Colonic mucosa (tissue), 4 donors: ENCODE data around the gene VSTM1. TPM values are rescaled to one million over a fixed set of nuclear protein-coding genes. Genes with fewer than 3 reads are reported as not detected.
"Not testable (repeated sequence)": the region's sequence is repeated elsewhere in the genome, so short reads cannot be mapped to it uniquely, and the experiment has no call there.

ENCODE experiments used
- DNase-seq: peaks from one replicate; pipeline ENCODE4 v3.0.0-alpha.2; 2020
- H3K27ac ChIP-seq: fragments of 200-600 bp; one replicate; pipeline ENCODE4 v1.8.0; 2021
- H3K27me3 ChIP-seq: fragments of 200-600 bp; one replicate; pipeline ENCODE4 v1.8.0; 2021
- H3K36me3 ChIP-seq: fragments of 200-600 bp; one replicate; pipeline ENCODE4 v1.8.0; 2021
- H3K4me1 ChIP-seq: fragments of 200-600 bp; one replicate; pipeline ENCODE4 v1.8.0; 2021; ENCODE audit warnings: mild to moderate bottlenecking
- H3K4me3 ChIP-seq: fragments of 200-600 bp; one replicate; pipeline ENCODE4 v1.8.0; 2021
- H3K9ac ChIP-seq, 2 donors: one replicate each; pipeline ENCODE4 v1.7.0; 2013; ENCODE audit warnings: control low read depth in 2 of 2, low read depth in 2 of 2, low read length in 2 of 2
- H3K9me3 ChIP-seq: fragments of 200-600 bp; one replicate; pipeline ENCODE4 v1.8.0; 2021
- intact Hi-C: fragments of 100-400 bp; cut with DNase I; formaldehyde crosslinking; loops from one replicate; pipeline ENCODE4 v1.14.1; 2022
- total RNA-seq, 2 donors: library from RNA; stranded (reverse); fragmentation: NEBNext Ultra II Directional in 1 of 2; extraction: Animal tissue kit (Norgen Biotek cat#: 25700) in 1 of 2; gene quantifications; one replicate each; pipeline ENCODE4 v1.2.1, GENCODE V29; 2021
- TF ChIP-seq, protein P1 (sequence below): fragments of 200-600 bp; IDR thresholded peaks from one replicate; pipeline ENCODE4 v1.8.0; 2022; ENCODE audit warnings: antibody characterized with exemption, mild to moderate bottlenecking
- donor health status: healthy.
- donor health status: DM: no; HTN: no; CAD: no.
- donor health status: DM: no; HTN: no; CAD: no.

Gene VSTM1
- total RNA-seq, 2 donors from 2014 or later: not detected

DNA sequence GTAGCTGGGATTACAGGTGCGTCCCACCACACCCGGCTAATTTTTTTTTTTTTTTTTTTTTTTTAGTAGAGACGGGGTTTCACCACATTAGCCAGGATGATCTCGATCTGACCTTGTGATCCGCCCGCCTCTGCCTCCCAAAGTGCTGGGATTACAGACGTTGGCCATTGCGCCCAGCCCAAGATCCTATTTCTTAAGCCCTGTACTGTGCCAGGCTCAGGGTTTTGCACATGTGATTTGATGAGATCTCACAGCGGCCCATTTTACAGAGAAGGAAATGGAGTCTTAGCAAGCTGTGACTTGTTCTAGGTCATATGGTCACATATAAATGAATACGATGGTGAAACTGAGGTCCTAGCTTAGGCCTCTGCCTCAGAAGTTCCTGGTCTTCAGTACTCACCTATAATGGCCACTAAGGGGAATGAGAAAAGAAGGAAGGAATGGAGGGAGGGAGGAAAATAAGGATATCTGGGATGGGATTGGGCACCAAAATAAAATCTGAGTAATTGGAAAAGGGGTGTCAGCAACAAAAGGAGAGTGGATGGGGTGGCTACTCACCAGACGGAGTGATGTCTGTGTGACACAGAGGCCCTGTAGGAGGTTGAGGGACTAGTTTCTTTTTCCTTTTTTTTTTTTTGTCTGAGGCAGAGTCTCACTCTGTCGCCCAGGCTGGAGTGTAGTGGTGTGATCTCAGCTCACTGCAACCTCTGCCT lies 35.6 kb upstream of the VSTM1 start:
- H3K9me3 ChIP-seq: no peaks in the 10 kb centered on the region
- no peaks in the 10 kb centered on the region for H3K36me3 ChIP-seq
- no peak for DNase-seq
- H3K4me3 ChIP-seq: no peak overlapping the region
- TF ChIP-seq, protein P1, sequence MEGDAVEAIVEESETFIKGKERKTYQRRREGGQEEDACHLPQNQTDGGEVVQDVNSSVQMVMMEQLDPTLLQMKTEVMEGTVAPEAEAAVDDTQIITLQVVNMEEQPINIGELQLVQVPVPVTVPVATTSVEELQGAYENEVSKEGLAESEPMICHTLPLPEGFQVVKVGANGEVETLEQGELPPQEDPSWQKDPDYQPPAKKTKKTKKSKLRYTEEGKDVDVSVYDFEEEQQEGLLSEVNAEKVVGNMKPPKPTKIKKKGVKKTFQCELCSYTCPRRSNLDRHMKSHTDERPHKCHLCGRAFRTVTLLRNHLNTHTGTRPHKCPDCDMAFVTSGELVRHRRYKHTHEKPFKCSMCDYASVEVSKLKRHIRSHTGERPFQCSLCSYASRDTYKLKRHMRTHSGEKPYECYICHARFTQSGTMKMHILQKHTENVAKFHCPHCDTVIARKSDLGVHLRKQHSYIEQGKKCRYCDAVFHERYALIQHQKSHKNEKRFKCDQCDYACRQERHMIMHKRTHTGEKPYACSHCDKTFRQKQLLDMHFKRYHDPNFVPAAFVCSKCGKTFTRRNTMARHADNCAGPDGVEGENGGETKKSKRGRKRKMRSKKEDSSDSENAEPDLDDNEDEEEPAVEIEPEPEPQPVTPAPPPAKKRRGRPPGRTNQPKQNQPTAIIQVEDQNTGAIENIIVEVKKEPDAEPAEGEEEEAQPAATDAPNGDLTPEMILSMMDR: no peak
- intact Hi-C loops: no loop called here
- no peak overlapping the region for H3K9ac ChIP-seq
- H3K27ac ChIP-seq: no peak overlapping the region
- no peaks in the 10 kb centered on the region for H3K4me1 ChIP-seq
- H3K27me3 ChIP-seq: no peaks in the 10 kb centered on the region

DNA sequence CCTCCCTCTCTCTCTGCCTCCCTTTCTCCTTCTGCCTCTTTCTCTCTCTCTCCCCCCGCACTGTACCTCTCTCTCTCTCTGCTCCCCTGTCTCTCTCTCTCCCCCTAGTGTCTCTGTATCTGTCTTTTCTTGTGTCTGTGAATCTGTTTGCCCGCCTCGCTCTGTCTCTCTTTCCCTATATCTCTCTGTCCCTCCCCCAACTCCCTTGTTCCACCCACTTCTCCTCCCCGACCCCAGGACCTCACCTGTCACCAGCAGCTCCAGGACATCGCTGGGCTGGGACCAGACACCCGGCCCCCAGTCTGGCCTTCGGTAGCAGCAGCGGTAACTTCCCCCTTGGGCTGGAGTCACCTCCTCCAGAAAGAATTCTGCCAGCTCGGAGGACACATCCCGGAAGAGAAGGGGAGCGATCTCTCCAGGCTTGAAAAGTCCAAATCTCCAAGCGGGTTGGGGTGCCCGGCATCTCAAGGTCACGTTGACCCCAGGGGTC lies 33.0 kb upstream of the VSTM1 start:
- intact Hi-C loops: no loop called here
- Histone ChIP-seq H3K4me3 (peak overlapping the region; percentile 10), H3K36me3 (no peaks in the 10 kb centered on the region), H3K9me3 (no peaks in the 10 kb centered on the region), H3K27ac (peak overlapping the region; percentile 8), H3K27me3 (no peaks in the 10 kb centered on the region), H3K9ac (peak overlapping the region; percentile 35 to 57), H3K4me1 (no peaks in the 10 kb centered on the region)
- no peak for DNase-seq
- TF ChIP-seq, protein P1: no peak

DNA sequence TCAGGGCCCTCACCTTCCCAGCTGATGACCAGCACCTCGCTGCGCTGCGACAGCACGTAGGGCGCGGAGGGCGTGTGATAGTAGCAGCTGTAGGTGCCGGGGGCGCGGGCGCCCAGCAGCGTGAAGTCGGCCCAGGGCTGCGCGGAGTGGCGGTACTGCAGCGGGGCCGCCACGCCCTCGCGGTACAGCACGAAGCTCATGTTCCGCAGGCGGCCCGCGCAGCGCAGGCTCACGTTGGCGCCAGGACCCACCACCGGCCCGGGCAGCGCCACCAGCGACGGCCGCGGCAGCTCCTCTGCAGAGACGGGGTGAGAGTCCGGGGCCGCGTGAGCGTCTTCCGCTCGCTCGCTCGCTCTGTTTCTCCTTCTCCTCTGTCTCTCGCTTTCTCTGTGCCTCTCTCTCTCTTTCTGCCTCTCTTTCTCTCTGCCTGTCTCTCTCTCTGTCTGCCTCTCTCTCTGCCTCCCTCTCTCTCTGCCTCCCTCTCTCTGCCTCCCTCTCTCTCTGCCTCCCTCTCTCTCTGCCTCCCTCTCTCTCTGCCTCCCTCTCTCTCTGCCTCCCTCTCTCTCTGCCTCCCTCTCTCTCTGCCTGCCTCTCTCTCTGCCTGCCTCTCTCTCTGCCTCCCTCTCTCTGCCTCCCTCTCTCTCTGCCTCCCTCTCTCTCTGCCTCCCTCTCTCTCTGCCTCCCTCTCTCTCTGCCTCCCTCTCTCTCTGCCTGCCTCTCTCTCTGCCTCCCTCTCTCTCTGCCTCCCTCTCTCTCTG lies 32.3 kb upstream of the VSTM1 start:
- H3K27ac ChIP-seq, H3K4me1 ChIP-seq, H3K9me3 ChIP-seq, H3K36me3 ChIP-seq, intact Hi-C loops, H3K27me3 ChIP-seq: not testable (repeated sequence)
- Histone ChIP-seq H3K9ac (peak overlapping the region in 1 of 2 donors; percentile 60), H3K4me3 (peak overlapping the region; percentile 35)
- peak; percentile 32 for DNase-seq

DNA sequence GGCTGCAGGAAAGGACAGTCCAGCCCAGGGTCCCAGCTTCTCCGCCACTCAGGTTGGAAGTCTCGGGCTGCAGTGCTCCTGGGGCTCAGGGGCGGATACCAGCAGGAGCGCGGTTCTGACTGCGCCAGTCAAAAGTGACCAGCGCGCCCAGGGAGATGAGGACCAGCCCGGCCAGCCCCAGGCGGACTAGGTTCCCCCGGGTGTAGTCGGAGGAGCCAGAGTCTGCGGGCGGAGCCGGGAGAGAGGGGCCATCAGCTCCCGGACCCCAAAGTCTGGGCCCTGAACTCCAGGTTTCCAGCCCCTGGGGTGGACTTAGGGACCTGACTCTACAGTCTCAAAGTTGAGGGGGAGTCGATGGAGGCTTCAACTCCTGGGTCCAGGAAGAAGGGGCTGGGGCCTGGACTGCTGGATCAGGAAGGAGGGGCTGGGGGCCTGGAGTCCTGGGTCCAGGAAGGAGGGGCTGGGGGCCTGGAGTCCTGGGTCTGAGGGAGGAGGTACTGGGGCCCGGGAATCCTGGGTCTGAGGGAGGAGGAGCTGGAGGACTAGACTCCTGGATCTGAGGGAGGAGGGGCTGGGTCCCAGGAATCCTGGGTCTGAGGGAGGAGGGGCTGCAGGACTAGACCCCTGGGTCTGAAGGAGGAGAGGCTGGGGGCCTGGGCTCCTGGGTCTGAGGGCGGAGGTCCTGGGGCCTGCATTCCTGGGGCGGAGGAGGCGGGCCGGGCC lies 31.6 kb upstream of the VSTM1 start:
- H3K36me3 ChIP-seq: no peaks in the 10 kb centered on the region
- TF ChIP-seq, protein P1: no peak
- peak overlapping the region; percentile 35 for H3K4me3 ChIP-seq
- no peaks in the 10 kb centered on the region for H3K27me3 ChIP-seq
- H3K4me1 ChIP-seq: no peaks in the 10 kb centered on the region
- H3K9ac ChIP-seq: peak overlapping the region in 1 of 2 donors; percentile 60
- DNase-seq: no peak
- no peak overlapping the region for H3K27ac ChIP-seq
- intact Hi-C loops: no loop called here
- H3K9me3 ChIP-seq: no peaks in the 10 kb centered on the region

DNA sequence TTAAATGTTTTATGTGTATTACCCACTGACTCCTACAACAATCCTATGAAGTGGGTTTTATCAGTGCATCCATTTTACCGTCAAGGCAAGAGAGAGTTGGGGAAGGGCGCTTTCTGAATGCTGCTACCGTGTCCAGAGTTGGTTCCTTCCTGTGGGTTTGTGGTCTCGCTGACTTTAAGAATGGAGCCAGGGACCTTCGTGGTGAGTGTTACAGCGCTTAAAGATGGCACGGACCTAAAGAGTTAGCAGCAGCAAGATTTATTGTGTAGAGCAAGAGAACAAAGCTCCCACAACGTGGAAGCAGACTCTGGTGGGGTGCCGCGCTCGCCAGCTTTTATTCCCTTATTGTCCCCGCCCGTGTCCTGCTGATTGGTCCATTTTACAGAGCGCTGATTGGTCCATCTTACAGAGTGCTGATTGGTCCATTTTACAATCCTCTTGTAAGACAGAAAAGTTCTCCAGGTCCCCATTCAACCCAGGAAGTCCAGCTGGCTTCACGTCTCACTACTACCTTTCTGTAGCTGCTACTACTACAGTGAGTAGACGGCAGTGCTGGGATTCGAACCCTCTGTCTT lies 30.8 kb upstream of the VSTM1 start:
- H3K9ac ChIP-seq: no peak overlapping the region
- no peak for DNase-seq
- H3K27me3 ChIP-seq: no peaks in the 10 kb centered on the region
- TF ChIP-seq, protein P1: no peak
- intact Hi-C loops: no loop called here
- no peaks in the 10 kb centered on the region for H3K4me1 ChIP-seq
- H3K4me3 ChIP-seq: no peak overlapping the region
- no peaks in the 10 kb centered on the region for H3K36me3 ChIP-seq
- no peaks in the 10 kb centered on the region for H3K9me3 ChIP-seq
- no peak overlapping the region for H3K27ac ChIP-seq
